Neural crest cell (in vitro differentiated cells): ENCODE measurements around the gene CA10. TPM values are rescaled to one million over a fixed set of nuclear protein-coding genes. Genes with fewer than 3 reads are reported as not detected.

Experiments used
- DNase-seq: peaks from one replicate; pipeline ENCODE4 v3.0.0; 2021; ENCODE audit warnings: low read depth, mixed read lengths, low spot score
- H3K27ac Mint-ChIP-seq: one replicate; pipeline ENCODE4 v1.8.0; 2021; ENCODE audit warnings: mild to moderate bottlenecking, mixed read lengths; ENCODE audit not compliant: unreplicated experiment
- H3K27me3 Mint-ChIP-seq: 2 replicates; pipeline ENCODE4 v1.8.0; 2021; ENCODE audit warnings: low read depth, mild to moderate bottlenecking, mixed read lengths
- H3K36me3 Mint-ChIP-seq: 2 replicates; pipeline ENCODE4 v1.8.0; 2021; ENCODE audit warnings: low read depth, mild to moderate bottlenecking, mixed read lengths
- H3K4me1 Mint-ChIP-seq: 2 replicates; pipeline ENCODE4 v1.8.0; 2021; ENCODE audit warnings: mixed read lengths
- H3K4me3 Mint-ChIP-seq: one replicate; pipeline ENCODE4 v1.8.0; 2021; ENCODE audit warnings: mild to moderate bottlenecking, mixed read lengths
- H3K9me3 Mint-ChIP-seq: 2 replicates; pipeline ENCODE4 v1.8.0; 2021; ENCODE audit warnings: mixed read lengths
- total RNA-seq: library from RNA; stranded (reverse); gene quantifications from 2 replicates; pipeline ENCODE4 v1.2.1, GENCODE V29; 2021
- TF ChIP-seq, protein P1 (sequence below): fragments of 200-600 bp; sonication (generic); conservative IDR thresholded peaks from 2 replicates; pipeline ENCODE4 v1.5.0; 2021; ENCODE audit warnings: antibody characterized with exemption, mild to moderate bottlenecking

The CA10 gene
- total RNA-seq, 1 donor from 2014 or later, result not detected

DNA sequence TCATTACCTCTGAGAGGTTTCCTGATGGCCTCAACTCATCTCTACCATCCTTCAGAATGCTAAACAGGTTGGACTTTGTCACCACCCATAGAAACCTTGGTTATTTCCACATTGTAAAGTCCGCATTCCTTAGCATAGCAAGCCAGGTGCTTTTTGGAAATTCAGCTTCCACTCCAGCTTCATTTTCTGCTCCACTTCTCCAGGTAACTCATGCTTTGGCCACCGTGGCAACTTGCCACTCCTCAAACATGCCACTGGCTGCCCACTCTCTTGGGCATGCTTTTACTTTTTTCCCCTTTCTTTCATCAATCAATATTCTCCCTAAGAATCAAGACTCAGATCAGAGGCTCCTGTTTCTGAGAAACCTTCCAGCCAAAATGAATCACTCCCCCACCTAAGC is 203.3 kb downstream of the CA10 start:
- H3K27ac Mint-ChIP-seq, result no peak overlapping the region
- H3K27me3 Mint-ChIP-seq, result peaks cover 11% of the 10 kb centered on the region
- TF ChIP-seq, protein P1, sequence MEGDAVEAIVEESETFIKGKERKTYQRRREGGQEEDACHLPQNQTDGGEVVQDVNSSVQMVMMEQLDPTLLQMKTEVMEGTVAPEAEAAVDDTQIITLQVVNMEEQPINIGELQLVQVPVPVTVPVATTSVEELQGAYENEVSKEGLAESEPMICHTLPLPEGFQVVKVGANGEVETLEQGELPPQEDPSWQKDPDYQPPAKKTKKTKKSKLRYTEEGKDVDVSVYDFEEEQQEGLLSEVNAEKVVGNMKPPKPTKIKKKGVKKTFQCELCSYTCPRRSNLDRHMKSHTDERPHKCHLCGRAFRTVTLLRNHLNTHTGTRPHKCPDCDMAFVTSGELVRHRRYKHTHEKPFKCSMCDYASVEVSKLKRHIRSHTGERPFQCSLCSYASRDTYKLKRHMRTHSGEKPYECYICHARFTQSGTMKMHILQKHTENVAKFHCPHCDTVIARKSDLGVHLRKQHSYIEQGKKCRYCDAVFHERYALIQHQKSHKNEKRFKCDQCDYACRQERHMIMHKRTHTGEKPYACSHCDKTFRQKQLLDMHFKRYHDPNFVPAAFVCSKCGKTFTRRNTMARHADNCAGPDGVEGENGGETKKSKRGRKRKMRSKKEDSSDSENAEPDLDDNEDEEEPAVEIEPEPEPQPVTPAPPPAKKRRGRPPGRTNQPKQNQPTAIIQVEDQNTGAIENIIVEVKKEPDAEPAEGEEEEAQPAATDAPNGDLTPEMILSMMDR, result no peak
- H3K4me3 Mint-ChIP-seq, result no peak overlapping the region
- peaks cover 4% of the 10 kb centered on the region for H3K4me1 Mint-ChIP-seq
- H3K9me3 Mint-ChIP-seq, result no peaks in the 10 kb centered on the region
- no peaks in the 10 kb centered on the region for H3K36me3 Mint-ChIP-seq
- DNase-seq, result no peak

GRCh38 chr17:51954232-51954765 is 204.2 kb downstream of the CA10 start:
- Mint-ChIP-seq H3K4me3 (no peak overlapping the region), H3K36me3 (no peaks in the 10 kb centered on the region), H3K4me1 (peaks cover 4% of the 10 kb centered on the region), H3K9me3 (no peaks in the 10 kb centered on the region), H3K27me3 (peaks cover 14% of the 10 kb centered on the region), H3K27ac (no peak overlapping the region)
- TF ChIP-seq, protein P1, result no peak
- no peak for DNase-seq

- peaks cover 19% of the 10 kb centered on the region for H3K27me3 Mint-ChIP-seq
- TF ChIP-seq, protein P1, result no peak
- H3K36me3 Mint-ChIP-seq, result no peaks in the 10 kb centered on the region
- peaks cover 4% of the 10 kb centered on the region for H3K4me1 Mint-ChIP-seq
- no peak overlapping the region for H3K4me3 Mint-ChIP-seq
- no peak overlapping the region for H3K27ac Mint-ChIP-seq
- no peaks in the 10 kb centered on the region for H3K9me3 Mint-ChIP-seq
- DNase-seq, result no peak
Measured at GRCh38 chr17:51951741-51952140, 206.8 kb downstream of the CA10 start.

GRCh38 chr17:51948128-51948527 is 210.4 kb downstream of the CA10 start:
- Mint-ChIP-seq H3K27ac (no peak overlapping the region), H3K4me1 (no peaks in the 10 kb centered on the region), H3K4me3 (no peak overlapping the region), H3K9me3 (no peaks in the 10 kb centered on the region), H3K36me3 (no peaks in the 10 kb centered on the region), H3K27me3 (peaks cover 22% of the 10 kb centered on the region)
- no peak for DNase-seq
- TF ChIP-seq, protein P1, result no peak

DNA sequence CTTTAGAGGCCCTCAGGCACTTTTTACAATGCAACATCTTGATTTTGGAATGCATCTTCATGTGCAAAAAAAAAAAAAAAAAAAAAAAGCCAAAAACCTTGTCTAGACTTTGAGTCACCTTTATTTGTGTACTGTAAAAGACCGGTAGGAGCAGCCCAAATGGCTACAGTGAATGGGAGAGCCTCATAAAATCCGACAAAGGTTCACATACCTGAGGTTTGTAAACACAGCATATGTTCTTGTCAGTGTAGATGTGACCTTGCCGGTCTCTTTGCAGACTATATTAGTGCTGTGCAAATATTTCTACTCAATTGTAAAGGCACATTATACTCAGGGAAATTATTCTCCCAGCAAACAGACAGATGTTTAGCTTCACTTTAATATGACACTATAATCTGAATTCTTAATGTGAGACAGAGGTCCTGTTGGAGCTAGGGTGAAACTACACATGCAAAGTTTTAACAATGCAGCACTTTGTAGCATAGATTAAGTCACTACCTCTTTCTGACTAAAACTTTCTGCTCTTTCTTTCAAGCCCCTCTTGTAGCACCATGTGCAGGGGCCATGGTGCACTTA is 211.3 kb downstream of the CA10 start:
- no peaks in the 10 kb centered on the region for H3K4me1 Mint-ChIP-seq
- no peak for DNase-seq
- no peak overlapping the region for H3K4me3 Mint-ChIP-seq
- no peak overlapping the region for H3K27ac Mint-ChIP-seq
- H3K9me3 Mint-ChIP-seq, result no peaks in the 10 kb centered on the region
- TF ChIP-seq, protein P1, result no peak
- H3K27me3 Mint-ChIP-seq, result peaks cover 21% of the 10 kb centered on the region
- no peaks in the 10 kb centered on the region for H3K36me3 Mint-ChIP-seq
